H9 (cell line): Measurements from ENCODE around the gene LAMB4. TPM values are rescaled to one million over a fixed set of nuclear protein-coding genes. Genes with fewer than 3 reads are reported as not detected.

Experiments
- DNase-seq: peaks from one replicate; pipeline ENCODE4 v3.0.0-alpha.2; 2017
- H2AFZ ChIP-seq: one replicate; pipeline ENCODE4 v1.6.1; 2013; ENCODE audit warnings: mild to moderate bottlenecking, low read length, control low read depth, moderate library complexity
- H2AK5ac ChIP-seq: 2 replicates; pipeline ENCODE4 v1.6.1; 2013; ENCODE audit warnings: low read length, control low read depth, mixed read lengths; ENCODE audit not compliant: insufficient read length
- H2BK120ac ChIP-seq: one replicate; pipeline ENCODE4 v1.6.1; 2013; ENCODE audit warnings: low read depth, mild to moderate bottlenecking, low read length, control low read depth, inconsistent platforms; ENCODE audit not compliant: poor library complexity, severe bottlenecking
- H2BK12ac ChIP-seq: 2 replicates; pipeline ENCODE4 v1.6.1; 2013; ENCODE audit warnings: low read length, control low read depth, mixed read lengths, low read depth; ENCODE audit not compliant: insufficient read length
- H2BK15ac ChIP-seq: 2 replicates; pipeline ENCODE4 v1.6.1; 2013; ENCODE audit warnings: low read depth, low read length, control low read depth
- H2BK20ac ChIP-seq: one replicate; pipeline ENCODE4 v1.6.1; 2013; ENCODE audit warnings: low read depth, mild to moderate bottlenecking, low read length, control low read depth, inconsistent platforms; ENCODE audit not compliant: poor library complexity, severe bottlenecking
- H2BK5ac ChIP-seq: 2 replicates; pipeline ENCODE4 v1.6.1; 2013; ENCODE audit warnings: low read length, control low read depth, mixed read lengths; ENCODE audit not compliant: insufficient read length
- H3K14ac ChIP-seq: 2 replicates; pipeline ENCODE4 v1.6.1; 2013; ENCODE audit warnings: low read length, control low read depth; ENCODE audit not compliant: insufficient read depth
- H3K18ac ChIP-seq: 2 replicates; pipeline ENCODE4 v1.6.1; 2013; ENCODE audit warnings: low read depth, mild to moderate bottlenecking, mixed read lengths, low read length, control low read depth; ENCODE audit not compliant: insufficient read length
- H3K23ac ChIP-seq: 2 replicates; pipeline ENCODE4 v1.6.1; 2013; ENCODE audit warnings: low read length, control low read depth, mixed read lengths, low read depth; ENCODE audit not compliant: insufficient read length
- H3K23me2 ChIP-seq: 2 replicates; pipeline ENCODE4 v1.6.1; 2013; ENCODE audit warnings: low read depth, mild to moderate bottlenecking, mixed read lengths, low read length, control low read depth; ENCODE audit not compliant: insufficient read length, poor library complexity, severe bottlenecking
- H3K27ac ChIP-seq: 2 replicates; pipeline ENCODE4 v1.5.1; 2013; ENCODE audit warnings: low read length, control low read depth, mixed read lengths, low read depth; ENCODE audit not compliant: insufficient read length
- H3K27me3 ChIP-seq: 2 replicates; pipeline ENCODE4 v1.6.1; 2013; ENCODE audit warnings: low read length, control low read depth, inconsistent platforms; ENCODE audit not compliant: insufficient read depth
- H3K4ac ChIP-seq: 2 replicates; pipeline ENCODE4 v1.6.1; 2013; ENCODE audit warnings: low read depth, mild to moderate bottlenecking, control low read depth, inconsistent platforms, low read length, moderate library complexity
- H3K4me1 ChIP-seq: 2 replicates; pipeline ENCODE4 v1.6.1; 2013; ENCODE audit warnings: low read length, control low read depth, inconsistent platforms; ENCODE audit not compliant: insufficient read depth
- H3K4me2 ChIP-seq: 2 replicates; pipeline ENCODE4 v1.6.1; 2013; ENCODE audit warnings: low read length, control low read depth, mixed read lengths; ENCODE audit not compliant: insufficient read length, insufficient read depth
- H3K56ac ChIP-seq: 2 replicates; pipeline ENCODE4 v1.6.1; 2013; ENCODE audit warnings: low read depth, mild to moderate bottlenecking, mixed read lengths, low read length, control low read depth; ENCODE audit not compliant: insufficient read length
- H3K79me1 ChIP-seq: 2 replicates; pipeline ENCODE4 v1.6.1; 2013; ENCODE audit warnings: low read depth, mild to moderate bottlenecking, moderate library complexity, low read length, control low read depth, inconsistent platforms; ENCODE audit not compliant: insufficient read depth, poor library complexity, severe bottlenecking
- H3K79me2 ChIP-seq: 2 replicates; pipeline ENCODE4 v1.6.1; 2013; ENCODE audit warnings: low read length, control low read depth, inconsistent platforms; ENCODE audit not compliant: insufficient read depth
- H3K9ac ChIP-seq: 2 replicates; pipeline ENCODE4 v1.6.1; 2013; ENCODE audit warnings: low read length, control low read depth, mixed read lengths; ENCODE audit not compliant: insufficient read length; ENCODE audit errors: extremely low read depth
- H3K9me3 ChIP-seq: one replicate; pipeline ENCODE4 v1.6.1; 2013; ENCODE audit warnings: low read depth, low read length, inconsistent platforms; ENCODE audit not compliant: control insufficient read depth
- H3T11ph ChIP-seq: one replicate; pipeline ENCODE4 v1.6.1; 2013; ENCODE audit warnings: mild to moderate bottlenecking, low read length, control low read depth, inconsistent platforms
- H4K20me1 ChIP-seq: one replicate; pipeline ENCODE4 v1.6.1; 2013; ENCODE audit not compliant: control insufficient read depth, insufficient read length, insufficient read depth
- H4K5ac ChIP-seq: 2 replicates; pipeline ENCODE4 v1.6.1; 2013; ENCODE audit warnings: low read depth, mild to moderate bottlenecking, mixed read lengths, low read length, control low read depth; ENCODE audit not compliant: insufficient read length
- H4K8ac ChIP-seq: replicated peaks from 2 replicates; pipeline ENCODE4 v1.6.1; 2013; ENCODE audit warnings: low read length, control low read depth, mixed read lengths, low read depth; ENCODE audit not compliant: insufficient read length
- H4K91ac ChIP-seq: 2 replicates; pipeline ENCODE4 v1.6.1; 2013; ENCODE audit warnings: low read depth, mild to moderate bottlenecking, moderate library complexity, mixed read lengths, low read length, control low read depth; ENCODE audit not compliant: insufficient read length
- H3K27ac Mint-ChIP-seq, 3 experiments: 2 replicates in 2 of 3; 3 replicates in 1 of 3; pipeline ENCODE4 v1.8.0; 2020 to 2021; ENCODE audit warnings: mixed read lengths in 3 of 3, mild to moderate bottlenecking in 1 of 3, moderate library complexity in 1 of 3
- H3K27me3 Mint-ChIP-seq: 2 replicates; pipeline ENCODE4 v1.8.0; 2021; ENCODE audit warnings: low read depth, mild to moderate bottlenecking, moderate library complexity, mixed read lengths
- H3K36me3 Mint-ChIP-seq, 3 experiments: 2 replicates in 2 of 3; 3 replicates in 1 of 3; pipeline ENCODE4 v1.8.0; 2020 to 2021; ENCODE audit warnings: low read depth in 3 of 3, mixed read lengths in 3 of 3; ENCODE audit not compliant: insufficient read depth in 1 of 3
- H3K4me1 Mint-ChIP-seq, 2 experiments: 2 replicates each; pipeline ENCODE4 v1.8.0; 2020; ENCODE audit warnings: mixed read lengths in 2 of 2
- H3K4me3 Mint-ChIP-seq, 2 experiments: 2 replicates in 1 of 2; 3 replicates in 1 of 2; pipeline ENCODE4 v1.8.0; 2020 to 2021; ENCODE audit warnings: mild to moderate bottlenecking in 2 of 2, mixed read lengths in 2 of 2, moderate library complexity in 1 of 2
- H3K9me3 Mint-ChIP-seq, 2 experiments: 2 replicates in 1 of 2; 3 replicates in 1 of 2; pipeline ENCODE4 v1.8.0; 2020; ENCODE audit warnings: mild to moderate bottlenecking in 2 of 2, mixed read lengths in 2 of 2, moderate library complexity in 1 of 2
- WGBS: extraction: QIAGEN DNeasy Blood & Tissue Kit; methylation state at CpG from one replicate; pipeline ENCODE4 v1.1.7; 2013; ENCODE audit warnings: missing lambda C conversion rate, low lambda C conversion rate, mixed read lengths; ENCODE audit not compliant: insufficient read length; ENCODE audit errors: extremely low coverage; 5-methylcytosine and 5-hydroxymethylcytosine counted together
- total RNA-seq: library from RNA; stranded (reverse); gene quantifications from 2 replicates; pipeline ENCODE4 v1.2.1, GENCODE V29; 2021
- TF ChIP-seq, protein P1 (sequence below): fragments of 200-600 bp; sonication (generic); conservative IDR thresholded peaks from 3 replicates; pipeline ENCODE4 v1.8.0; 2021; ENCODE audit warnings: antibody characterized with exemption, mild to moderate bottlenecking

LAMB4 gene
- total RNA-seq, 1 experiment from 2014 or later = not detected

- H3K9me3 ChIP-seq = no peaks in the 10 kb centered on the region
- no peak overlapping the region for H2BK20ac ChIP-seq
- H3K23me2 ChIP-seq = no peaks in the 10 kb centered on the region
- H2BK5ac ChIP-seq = no peak overlapping the region
- no peaks in the 10 kb centered on the region for H3K9me3 Mint-ChIP-seq
- WGBS = no CpG with 5 or more reads among the region's 2 CpGs
- no peak overlapping the region for H3T11ph ChIP-seq
- no peak overlapping the region for H2BK12ac ChIP-seq
- no peak overlapping the region for H3K4me2 ChIP-seq
- H3K79me1 ChIP-seq = no peaks in the 10 kb centered on the region
- H2BK120ac ChIP-seq = no peak overlapping the region
- no peak overlapping the region for H4K8ac ChIP-seq
- no peaks in the 10 kb centered on the region for H3K36me3 Mint-ChIP-seq
- no peak overlapping the region for H3K14ac ChIP-seq
- no peak overlapping the region for H3K18ac ChIP-seq
- no peak for DNase-seq
- no peak overlapping the region for H4K5ac ChIP-seq
- no peaks in the 10 kb centered on the region for H3K27me3 Mint-ChIP-seq
- TF ChIP-seq, protein P1, sequence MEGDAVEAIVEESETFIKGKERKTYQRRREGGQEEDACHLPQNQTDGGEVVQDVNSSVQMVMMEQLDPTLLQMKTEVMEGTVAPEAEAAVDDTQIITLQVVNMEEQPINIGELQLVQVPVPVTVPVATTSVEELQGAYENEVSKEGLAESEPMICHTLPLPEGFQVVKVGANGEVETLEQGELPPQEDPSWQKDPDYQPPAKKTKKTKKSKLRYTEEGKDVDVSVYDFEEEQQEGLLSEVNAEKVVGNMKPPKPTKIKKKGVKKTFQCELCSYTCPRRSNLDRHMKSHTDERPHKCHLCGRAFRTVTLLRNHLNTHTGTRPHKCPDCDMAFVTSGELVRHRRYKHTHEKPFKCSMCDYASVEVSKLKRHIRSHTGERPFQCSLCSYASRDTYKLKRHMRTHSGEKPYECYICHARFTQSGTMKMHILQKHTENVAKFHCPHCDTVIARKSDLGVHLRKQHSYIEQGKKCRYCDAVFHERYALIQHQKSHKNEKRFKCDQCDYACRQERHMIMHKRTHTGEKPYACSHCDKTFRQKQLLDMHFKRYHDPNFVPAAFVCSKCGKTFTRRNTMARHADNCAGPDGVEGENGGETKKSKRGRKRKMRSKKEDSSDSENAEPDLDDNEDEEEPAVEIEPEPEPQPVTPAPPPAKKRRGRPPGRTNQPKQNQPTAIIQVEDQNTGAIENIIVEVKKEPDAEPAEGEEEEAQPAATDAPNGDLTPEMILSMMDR = no peak
- H3K4ac ChIP-seq = no peak overlapping the region
- no peak overlapping the region for H3K23ac ChIP-seq
- H2BK15ac ChIP-seq = no peak overlapping the region
- peak overlapping the region in 1 of 2 experiments; percentile 11; a peak in 2 of 5 replicates for H3K4me3 Mint-ChIP-seq
- H3K4me1 Mint-ChIP-seq = peaks cover 12 to 26% of the 10 kb centered on the region in 2 experiments
- peak overlapping the region; percentile 27 to 93 (median 39); a peak in 5 of 7 replicates for H3K27ac Mint-ChIP-seq
- no peak overlapping the region for H3K56ac ChIP-seq
- H4K91ac ChIP-seq = no peak overlapping the region
- no peak overlapping the region for H2AK5ac ChIP-seq
- H3K79me2 ChIP-seq = no peaks in the 10 kb centered on the region
- no peak overlapping the region for H2AFZ ChIP-seq
- no peaks in the 10 kb centered on the region for H4K20me1 ChIP-seq
- no peaks in the 10 kb centered on the region; the same call in 1 of the 2 replicates for H3K4me1 ChIP-seq
- H3K9ac ChIP-seq = no peak overlapping the region
- H3K27me3 ChIP-seq = no peaks in the 10 kb centered on the region
- H3K27ac ChIP-seq = no peak overlapping the region
Measured at GRCh38 chr7:108034586-108034985, 95.6 kb downstream of the LAMB4 start.
